K562 (cell line): Measurements from ENCODE around the gene PNPLA2. TPM values are rescaled to one million over a fixed set of nuclear protein-coding genes. Genes with fewer than 3 reads are reported as not detected.

Source experiments
- ARID1B ChIP-seq: fragments of 450-650 bp; IDR thresholded peaks from 2 replicates; pipeline ENCODE4 v1.6.1; 2016; ENCODE audit warnings: antibody characterized with exemption, mild to moderate bottlenecking, inconsistent platforms
- CBX2 ChIP-seq: fragments of 200-600 bp; sonication (generic); IDR thresholded peaks from one replicate; pipeline ENCODE4 v1.6.1; 2012; ENCODE audit warnings: mild to moderate bottlenecking, low read length, inconsistent platforms; ENCODE audit not compliant: insufficient read depth, poor library complexity, severe bottlenecking
- CEBPG ChIP-seq, 3 experiments: fragments of 200-800 bp in 1 of 3; sonication (Bioruptor generic) in 1 of 3; sonication (generic) in 1 of 3; formaldehyde crosslinking in 1 of 3; IDR thresholded peaks in 2 of 3; conservative IDR thresholded peaks in 1 of 3; 2 replicates each; pipeline versions ENCODE4 v1.6.1 to v1.8.0; 2016 to 2022; ENCODE audit warnings: missing compliant biosample characterization in 2 of 3, missing genetic modification characterization in 2 of 3, mild to moderate bottlenecking in 1 of 3, missing genetic modification reagents in 1 of 3
- DPF2 ChIP-seq: fragments of 450-650 bp; IDR thresholded peaks from 2 replicates; pipeline ENCODE4 v1.6.1; 2016
- E4F1 ChIP-seq: fragments of 250-450 bp; sonication (Bioruptor Pico); IDR thresholded peaks from 2 replicates; pipeline ENCODE4 v1.5.0; 2021; ENCODE audit warnings: mild to moderate bottlenecking, borderline replicate concordance
- GABPA ChIP-seq: fragments of 200-800 bp; sonication (Bioruptor generic); conservative IDR thresholded peaks from 2 replicates; pipeline ENCODE4 v1.6.1; 2016; ENCODE audit warnings: low read depth, missing genetic modification characterization, missing compliant biosample characterization
- ID3 ChIP-seq, 2 experiments: fragments of 250-450 bp in 1 of 2; fragments of 450-650 bp in 1 of 2; sonication (Bioruptor Pico) in 1 of 2; IDR thresholded peaks; 2 replicates each; pipeline versions ENCODE4 v1.6.1 to v1.8.0; 2016 to 2021; ENCODE audit warnings: mild to moderate bottlenecking in 2 of 2, moderate library complexity in 2 of 2, missing compliant biosample characterization in 1 of 2, missing genetic modification characterization in 1 of 2
- JUN ChIP-seq, 2 experiments: sonication (generic) in 1 of 2; formaldehyde crosslinking in 1 of 2; IDR thresholded peaks; 2 replicates each; pipeline versions ENCODE4 v1.6.1 to v1.8.0; 2012 to 2022; ENCODE audit warnings: borderline replicate concordance in 2 of 2, mild to moderate bottlenecking in 2 of 2, improper control_type of control experiment in 1 of 2, low read depth in 1 of 2, low read length in 1 of 2, missing genetic modification reagents in 1 of 2
- LCOR ChIP-seq: sonication (generic); formaldehyde crosslinking; IDR thresholded peaks from 2 replicates; pipeline ENCODE4 v1.8.0; 2022; ENCODE audit warnings: mild to moderate bottlenecking, missing genetic modification reagents
- MAFF ChIP-seq: IDR thresholded peaks from 2 replicates; pipeline ENCODE4 v1.6.1; 2012; ENCODE audit warnings: low read length, improper control_type of control experiment
- NFATC3 ChIP-seq: fragments of 450-650 bp; IDR thresholded peaks from 2 replicates; pipeline ENCODE4 v1.6.1; 2017; ENCODE audit warnings: mild to moderate bottlenecking
- POLR2A ChIP-seq: fragments of 450-650 bp; conservative IDR thresholded peaks from 2 replicates; pipeline ENCODE4 v1.6.1; 2016
- POLR2AphosphoS5 ChIP-seq: IDR thresholded peaks from 2 replicates; pipeline ENCODE4 v1.6.1; 2011; ENCODE audit warnings: mild to moderate bottlenecking, low read depth, low read length, moderate library complexity; ENCODE audit not compliant: control insufficient read depth, insufficient read depth
- RB1 ChIP-seq: fragments of 450-650 bp; IDR thresholded peaks from 2 replicates; pipeline ENCODE4 v1.6.1; 2017; ENCODE audit warnings: low read depth, mild to moderate bottlenecking
- SLC30A9 ChIP-seq: fragments of 250-450 bp; sonication (Bioruptor Pico); IDR thresholded peaks from 2 replicates; pipeline ENCODE4 v1.8.0; 2022; ENCODE audit warnings: mild to moderate bottlenecking, moderate library complexity
- ZNF143 ChIP-seq: sonication (generic); formaldehyde crosslinking; IDR thresholded peaks from 2 replicates; pipeline ENCODE4 v1.9.0; 2022; ENCODE audit warnings: mild to moderate bottlenecking, missing genetic modification reagents
- ZNF224 ChIP-seq: sonication (generic); formaldehyde crosslinking; IDR thresholded peaks from 2 replicates; pipeline ENCODE4 v1.8.0; 2022; ENCODE audit warnings: mild to moderate bottlenecking, missing genetic modification reagents
- ZNF277 ChIP-seq: fragments of 250-450 bp; sonication (Bioruptor Pico); IDR thresholded peaks from 2 replicates; pipeline ENCODE4 v1.8.0; 2022; ENCODE audit warnings: inconsistent platforms, mild to moderate bottlenecking, moderate library complexity, borderline replicate concordance
- ZNF431 ChIP-seq: sonication (generic); formaldehyde crosslinking; IDR thresholded peaks from 2 replicates; pipeline ENCODE4 v1.8.0; 2022; ENCODE audit warnings: mild to moderate bottlenecking, missing genetic modification reagents
- ZNF766 ChIP-seq: fragments of 200-800 bp; sonication (Bioruptor generic); conservative IDR thresholded peaks from 2 replicates; pipeline ENCODE4 v1.6.1; 2016; ENCODE audit warnings: missing genetic modification characterization, missing compliant biosample characterization
- polyA plus RNA-seq, 8 experiments: library from polyadenylated mRNA; depleted of rRNA in 4 of 8; stranded (reverse) in 5 of 8; unstranded in 3 of 8; fragments of >200 nt; fragmentation: Nextera tagmentation in 2 of 8; fragmentation: Illumina TruSeq in 1 of 8; extraction: Ambion mirVana in 2 of 8; extraction: Trizol in 1 of 8; gene quantifications; 2 replicates each; pipeline versions ENCODE4 v1.2.1 to v1.2.3, GENCODE V29; 2011 to 2014; ENCODE audit warnings: inconsistent platforms in 1 of 8, missing spikeins in 1 of 8
- total RNA-seq, 7 experiments: library from RNA; depleted of rRNA in 6 of 7; stranded (reverse); fragments of >200 nt in 6 of 7; fragmentation: Illumina TruSeq in 2 of 7; extraction: Trizol in 2 of 7; gene quantifications; 2 replicates each; pipeline versions ENCODE4 v1.2.1 to v1.2.3, GENCODE V29; 2011 to 2021; ENCODE audit warnings: low replicate concordance in 1 of 7

PNPLA2 gene
- total and polyA plus RNA-seq, 9 of the 15 experiments (the other 6 are each of a cell fraction or from before 2014, with no cell fraction given) = 0.39 to 87.1 (median 8.4) TPM

GRCh38 chr11:832529-833113, 13.9 kb downstream of the PNPLA2 start, which contains the start of gene CD151 (continued):
- TF ChIP-seq E4F1 = no peak
- 0 out of 2 replicates have a peak, but pooled peaks have one; percentile 30 for TF ChIP-seq LCOR
- TF ChIP-seq POLR2A = peak; percentile 57
- TF ChIP-seq ZNF431 = peak; percentile 58; the same call in 1 of the 2 replicates
- TF ChIP-seq NFATC3 = no peak
- no peak for TF ChIP-seq JUN (IDR thresholded peaks at IDR 0.05; ENCODE audit: borderline replicate concordance, low read depth, low read length)
- TF ChIP-seq JUN (CRISPR knock-in tag; IDR thresholded peaks at IDR 0.05; ENCODE audit: borderline replicate concordance) = no peak
- no peak for TF ChIP-seq CBX2
- TF ChIP-seq ZNF224 (CRISPR knock-in tag) = no peak
- TF ChIP-seq ZNF143 (CRISPR knock-in tag) = no peak
- TF ChIP-seq GABPA (tag) = 0 out of 2 replicates have a peak, but pooled peaks have one; percentile 16
- TF ChIP-seq MAFF = no peak
- no peak for TF ChIP-seq ID3 (CRISPR knock-in tag; IDR thresholded peaks at IDR 0.05)
- 0 out of 2 replicates have a peak, but pooled peaks have one; percentile 27 for TF ChIP-seq ID3 (tag; IDR thresholded peaks at IDR 0.05)
- 0 out of 2 replicates have a peak, but pooled peaks have one; percentile 8 for TF ChIP-seq CEBPG (CRISPR knock-in tag; IDR thresholded peaks at IDR 0.05)
- no peak for TF ChIP-seq CEBPG (tag; conservative IDR thresholded peaks at IDR 0.05 in 1 of 2, IDR thresholded peaks at IDR 0.05 in 1 of 2)
- no peak for TF ChIP-seq SLC30A9 (CRISPR knock-in tag)
- TF ChIP-seq ZNF277 = no peak
- 0 out of 2 replicates have a peak, but pooled peaks have one; percentile 24 for TF ChIP-seq POLR2AphosphoS5
- TF ChIP-seq DPF2 = peak; percentile 52; the same call in 1 of the 2 replicates
- TF ChIP-seq ZNF766 (CRISPR knock-in tag) = no peak
- peak; percentile 65 for TF ChIP-seq RB1
- TF ChIP-seq ARID1B = 0 out of 2 replicates have a peak, but pooled peaks have one; percentile 30
